T-helper 1 cell treated with Interleukin-12 subunit alpha and Interleukin-12 subunit beta and Interleukin-4 antibody, amounts not matched to agents 30 μg/mL and 1 μg/mL, for 36 hours (primary cell): ENCODE measurements around the gene S100A2.
"Not testable (repeated sequence)": the region's sequence is repeated elsewhere in the genome, so short reads cannot be mapped to it uniquely, and the experiment has no call there.

Source experiments
- H3K27ac Mint-ChIP-seq: one replicate; pipeline ENCODE4 v1.8.0; 2021; ENCODE audit warnings: mild to moderate bottlenecking, mixed read lengths
- H3K27me3 Mint-ChIP-seq: one replicate; pipeline ENCODE4 v1.8.0; 2021; ENCODE audit warnings: low read depth, mixed read lengths
- H3K36me3 Mint-ChIP-seq: one replicate; pipeline ENCODE4 v1.8.0; 2021; ENCODE audit warnings: low read depth, mixed read lengths
- H3K4me1 Mint-ChIP-seq: one replicate; pipeline ENCODE4 v1.8.0; 2021; ENCODE audit warnings: low read depth, mixed read lengths
- H3K4me3 Mint-ChIP-seq: one replicate; pipeline ENCODE4 v1.8.0; 2021; ENCODE audit warnings: mild to moderate bottlenecking, moderate library complexity, mixed read lengths
- H3K9me3 Mint-ChIP-seq: one replicate; pipeline ENCODE4 v1.8.0; 2021; ENCODE audit warnings: mixed read lengths

S100A2 gene

GRCh38 chr1:153578936-153579335, 13.3 kb upstream of the S100A2 start:
- H3K36me3 Mint-ChIP-seq = no peaks in the 10 kb centered on the region
- H3K4me3 Mint-ChIP-seq = no peak overlapping the region
- no peak overlapping the region for H3K27ac Mint-ChIP-seq
- H3K9me3 Mint-ChIP-seq = no peaks in the 10 kb centered on the region
- no peaks in the 10 kb centered on the region for H3K4me1 Mint-ChIP-seq
- H3K27me3 Mint-ChIP-seq = peaks cover 32% of the 10 kb centered on the region

GRCh38 chr1:153578490-153578889, 12.8 kb upstream of the S100A2 start:
- no peaks in the 10 kb centered on the region for H3K9me3 Mint-ChIP-seq
- no peak overlapping the region for H3K4me3 Mint-ChIP-seq
- no peaks in the 10 kb centered on the region for H3K4me1 Mint-ChIP-seq
- no peaks in the 10 kb centered on the region for H3K36me3 Mint-ChIP-seq
- peaks cover 32% of the 10 kb centered on the region for H3K27me3 Mint-ChIP-seq
- H3K27ac Mint-ChIP-seq = no peak overlapping the region

- Mint-ChIP-seq H3K4me1 (peaks cover 7% of the 10 kb centered on the region), H3K27me3 (peaks cover 32% of the 10 kb centered on the region), H3K4me3 (no peak overlapping the region), H3K27ac (no peak overlapping the region), H3K9me3 (no peaks in the 10 kb centered on the region), H3K36me3 (no peaks in the 10 kb centered on the region)
Observed at GRCh38 chr1:153577624-153578051, 12.0 kb upstream of the S100A2 start.

GRCh38 chr1:153577138-153577537, 11.5 kb upstream of the S100A2 start:
- Mint-ChIP-seq H3K27ac (no peak overlapping the region), H3K36me3 (no peaks in the 10 kb centered on the region), H3K4me1 (peaks cover 11% of the 10 kb centered on the region), H3K27me3 (peaks cover 32% of the 10 kb centered on the region), H3K9me3 (no peaks in the 10 kb centered on the region), H3K4me3 (no peak overlapping the region)

GRCh38 chr1:153575497-153575896, 9.9 kb upstream of the S100A2 start:
- H3K9me3 Mint-ChIP-seq, H3K36me3 Mint-ChIP-seq, H3K27ac Mint-ChIP-seq, H3K4me3 Mint-ChIP-seq: not testable (repeated sequence)
- H3K27me3 Mint-ChIP-seq = peaks cover 36% of the 10 kb centered on the region
- peaks cover 13% of the 10 kb centered on the region for H3K4me1 Mint-ChIP-seq

- Mint-ChIP-seq H3K27me3 (peaks cover 38% of the 10 kb centered on the region), H3K4me1 (peaks cover 13% of the 10 kb centered on the region)
- H3K27ac Mint-ChIP-seq, H3K9me3 Mint-ChIP-seq, H3K4me3 Mint-ChIP-seq, H3K36me3 Mint-ChIP-seq: not testable (repeated sequence)
Observed at GRCh38 chr1:153575081-153575491, 9.4 kb upstream of the S100A2 start.

GRCh38 chr1:153573351-153573750, 7.7 kb upstream of the S100A2 start:
- Mint-ChIP-seq H3K4me1 (peaks cover 19% of the 10 kb centered on the region), H3K9me3 (no peaks in the 10 kb centered on the region), H3K27ac (no peak overlapping the region), H3K4me3 (no peak overlapping the region), H3K36me3 (no peaks in the 10 kb centered on the region), H3K27me3 (peaks cover 25% of the 10 kb centered on the region)

GRCh38 chr1:153572569-153573015, 6.9 kb upstream of the S100A2 start:
- H3K4me3 Mint-ChIP-seq = no peak overlapping the region
- peaks cover 25% of the 10 kb centered on the region for H3K4me1 Mint-ChIP-seq
- peak overlapping the region; percentile 34 for H3K27ac Mint-ChIP-seq
- no peaks in the 10 kb centered on the region for H3K9me3 Mint-ChIP-seq
- H3K36me3 Mint-ChIP-seq = no peaks in the 10 kb centered on the region
- peaks cover 17% of the 10 kb centered on the region for H3K27me3 Mint-ChIP-seq

GRCh38 chr1:153571706-153572105, 6.1 kb upstream of the S100A2 start:
- no peaks in the 10 kb centered on the region for H3K36me3 Mint-ChIP-seq
- H3K9me3 Mint-ChIP-seq = no peaks in the 10 kb centered on the region
- H3K4me1 Mint-ChIP-seq = peaks cover 30% of the 10 kb centered on the region
- H3K27ac Mint-ChIP-seq = no peak overlapping the region
- no peak overlapping the region for H3K4me3 Mint-ChIP-seq
- peaks cover 9% of the 10 kb centered on the region for H3K27me3 Mint-ChIP-seq

- Mint-ChIP-seq H3K9me3 (no peaks in the 10 kb centered on the region), H3K36me3 (no peaks in the 10 kb centered on the region), H3K4me3 (no peak overlapping the region), H3K4me1 (peaks cover 37% of the 10 kb centered on the region), H3K27me3 (peaks cover 6% of the 10 kb centered on the region), H3K27ac (no peak overlapping the region)
Observed at GRCh38 chr1:153570874-153571273, 5.2 kb upstream of the S100A2 start.

- Mint-ChIP-seq H3K4me3 (no peak overlapping the region), H3K4me1 (peaks cover 41% of the 10 kb centered on the region), H3K36me3 (no peaks in the 10 kb centered on the region), H3K27me3 (peaks cover 6% of the 10 kb centered on the region), H3K9me3 (no peaks in the 10 kb centered on the region), H3K27ac (no peak overlapping the region)
Observed at GRCh38 chr1:153569465-153569864, 3.8 kb upstream of the S100A2 start.

- Mint-ChIP-seq H3K36me3 (no peaks in the 10 kb centered on the region), H3K27ac (peak overlapping the region; percentile 78), H3K27me3 (peaks cover 6% of the 10 kb centered on the region), H3K4me1 (peaks cover 41% of the 10 kb centered on the region), H3K4me3 (peak overlapping the region; percentile 76), H3K9me3 (no peaks in the 10 kb centered on the region)
Observed at GRCh38 chr1:153568367-153569099, 2.9 kb upstream of the S100A2 start.

GRCh38 chr1:153567621-153568366, 2.1 kb upstream of the S100A2 start:
- Mint-ChIP-seq H3K9me3 (no peaks in the 10 kb centered on the region), H3K27me3 (peaks cover 6% of the 10 kb centered on the region), H3K36me3 (no peaks in the 10 kb centered on the region), H3K4me1 (peaks cover 36% of the 10 kb centered on the region), H3K4me3 (no peak overlapping the region), H3K27ac (peak overlapping the region; percentile 60)

- peak overlapping the region; percentile 97 for H3K27ac Mint-ChIP-seq
- H3K36me3 Mint-ChIP-seq = no peaks in the 10 kb centered on the region
- H3K9me3 Mint-ChIP-seq = no peaks in the 10 kb centered on the region
- peaks cover 6% of the 10 kb centered on the region for H3K27me3 Mint-ChIP-seq
- H3K4me1 Mint-ChIP-seq = peaks cover 30% of the 10 kb centered on the region
- peak overlapping the region; percentile 36 for H3K4me3 Mint-ChIP-seq
Observed at GRCh38 chr1:153566414-153567371, 1.0 kb upstream of the S100A2 start.
